Calu3 (cell line): ENCODE data around the gene LRRC61. TPM values are rescaled to one million over a fixed set of nuclear protein-coding genes. Genes with fewer than 3 reads are reported as not detected.

Experiments used
- BruUV-seq: library from RNA; stranded (reverse); fragments of 400-500 nt; replicated peaks from 2 replicates; lab custom pipeline; 2021; lab: Mats Ljungman, UMichigan
- CTCF ChIA-PET: fragments of 300-600 bp; sonication (Branson Sonifier 250); formaldehyde crosslinking; loops from one replicate; lab custom pipeline; 2022; ENCODE audit warnings: antibody characterized with exemption; lab: Charles Lee
- DNase-seq: peaks from one replicate; pipeline ENCODE4 v3.0.0; 2022
- H3K27ac Mint-ChIP-seq: one replicate; pipeline ENCODE4 v1.8.0; 2022; ENCODE audit warnings: mixed read lengths; ENCODE audit not compliant: unreplicated experiment
- H3K27me3 Mint-ChIP-seq: one replicate; pipeline ENCODE4 v1.8.0; 2022; ENCODE audit warnings: mixed read lengths; ENCODE audit not compliant: unreplicated experiment
- H3K36me3 Mint-ChIP-seq: one replicate; pipeline ENCODE4 v1.8.0; 2022; ENCODE audit warnings: mild to moderate bottlenecking, moderate library complexity, mixed read lengths; ENCODE audit not compliant: insufficient read depth, unreplicated experiment
- H3K4me1 Mint-ChIP-seq: one replicate; pipeline ENCODE4 v1.8.0; 2022; ENCODE audit warnings: mild to moderate bottlenecking, low read depth, mixed read lengths; ENCODE audit not compliant: unreplicated experiment
- H3K4me3 Mint-ChIP-seq: one replicate; pipeline ENCODE4 v1.8.0; 2022; ENCODE audit warnings: mild to moderate bottlenecking, low read depth, moderate library complexity, mixed read lengths; ENCODE audit not compliant: unreplicated experiment
- H3K9me3 Mint-ChIP-seq: one replicate; pipeline ENCODE4 v1.8.0; 2022; ENCODE audit warnings: low read depth, mixed read lengths; ENCODE audit not compliant: unreplicated experiment
- intact Hi-C: fragments of 100-400 bp; cut with micrococcal nuclease; formaldehyde crosslinking; loops from one replicate; pipeline ENCODE4 v1.10.0; 2022; ENCODE audit not compliant: unreplicated experiment
- total RNA-seq: library from RNA; stranded (reverse); gene quantifications from 2 replicates; pipeline ENCODE4 v1.2.3, GENCODE V29; 2022
- TF ChIP-seq, protein P1 (sequence below): fragments of 200-600 bp; IDR thresholded peaks from one replicate; pipeline ENCODE4 v1.8.0; 2022; ENCODE audit warnings: antibody characterized with exemption; ENCODE audit not compliant: unreplicated experiment

Gene LRRC61
- total RNA-seq, 1 experiment from 2014 or later, result 14.6 TPM

DNA sequence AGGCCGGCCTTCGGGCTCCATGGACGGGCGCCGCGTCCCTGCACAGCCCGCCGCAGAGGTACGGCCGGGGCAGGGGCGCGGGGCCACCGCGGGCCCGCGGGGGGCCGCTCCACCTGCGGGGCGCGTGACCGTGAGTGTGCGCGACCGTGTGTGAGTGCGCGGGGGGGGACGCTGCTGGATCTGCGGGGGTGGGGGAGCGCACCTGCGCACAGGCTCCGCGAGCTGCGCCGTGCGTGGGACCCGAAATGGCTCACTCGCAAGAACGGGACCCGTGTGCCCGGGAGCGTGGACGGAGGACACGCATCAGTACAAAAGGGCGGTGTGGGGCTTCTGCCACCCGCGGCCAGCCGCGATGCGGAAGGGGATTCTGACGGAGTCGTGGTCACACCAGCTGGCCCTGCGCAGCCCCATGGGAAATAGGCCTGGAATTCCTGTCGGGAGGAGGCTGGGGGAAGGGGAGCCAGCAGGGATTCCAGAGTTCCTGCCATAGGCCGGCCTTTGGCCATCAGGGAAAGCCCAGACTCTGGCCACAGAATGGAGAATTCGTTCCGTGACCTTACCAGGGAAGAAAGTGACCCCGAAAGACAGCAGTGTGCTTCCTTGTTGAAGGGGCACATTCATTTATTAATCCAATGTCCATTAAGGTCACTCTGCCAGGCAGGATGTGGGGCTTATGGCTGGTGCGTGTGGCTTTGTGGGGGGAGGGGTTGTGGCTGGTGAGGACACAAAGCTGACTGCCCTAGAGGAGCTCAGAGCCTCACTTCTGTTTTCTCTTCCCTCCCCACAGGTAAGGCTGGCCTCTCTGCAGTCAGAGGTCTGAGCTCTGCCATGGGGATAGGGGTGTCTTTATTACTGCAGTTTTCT is 46.0 kb downstream of the LRRC61 start:
- CTCF ChIA-PET, result interaction anchor here (0.6 to 1.1 kb wide), 2 partner anchors 9 to 23 kb away, joined by 3 read pairs; no protein-coding TSS in a partner anchor
- peaks cover 37% of the 10 kb centered on the region for H3K4me1 Mint-ChIP-seq

DNA sequence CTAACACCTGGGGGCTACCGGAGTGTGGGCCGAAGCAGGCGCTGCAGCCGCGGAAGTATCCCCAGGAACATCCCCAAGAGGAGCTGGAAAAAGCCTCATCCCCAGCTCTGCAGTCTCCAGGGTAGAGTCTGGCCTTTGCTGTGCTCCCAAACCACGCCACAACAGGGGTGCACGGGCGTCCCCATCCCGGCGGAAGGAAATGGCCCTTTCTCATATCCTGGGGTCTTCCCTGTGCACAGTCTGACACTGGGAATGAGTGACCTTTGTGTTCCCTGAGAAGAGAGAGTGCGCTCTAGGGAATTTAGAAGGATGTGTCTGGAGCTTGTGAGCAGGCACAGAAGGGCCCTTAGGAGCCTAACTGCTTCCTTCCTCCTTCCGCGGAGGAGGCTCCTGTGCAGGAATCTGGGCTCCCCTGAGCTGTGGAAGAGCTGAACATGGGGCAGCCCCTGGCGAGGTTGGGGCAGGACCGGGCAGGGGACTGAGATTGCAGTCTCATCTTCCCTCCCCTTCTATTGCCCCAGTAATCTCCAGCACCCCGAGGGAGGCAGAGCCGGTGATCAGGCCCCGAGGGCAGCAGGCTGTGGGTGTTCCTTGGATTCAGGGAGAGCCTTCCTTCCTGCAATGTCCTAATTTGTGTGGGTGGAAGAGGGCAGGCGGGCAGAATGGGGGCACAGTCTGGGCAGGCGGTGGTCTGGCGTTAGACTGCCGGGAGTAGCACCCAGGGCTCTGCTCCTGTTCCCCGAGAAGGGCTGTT is 46.8 kb downstream of the LRRC61 start:
- Mint-ChIP-seq H3K27me3 (no peaks in the 10 kb centered on the region), H3K36me3 (peaks cover 70% of the 10 kb centered on the region), H3K27ac (peak overlapping the region; percentile 96), H3K4me3 (peak overlapping the region; percentile 90), H3K4me1 (peaks cover 44% of the 10 kb centered on the region), H3K9me3 (no peaks in the 10 kb centered on the region)
- TF ChIP-seq, protein P1, sequence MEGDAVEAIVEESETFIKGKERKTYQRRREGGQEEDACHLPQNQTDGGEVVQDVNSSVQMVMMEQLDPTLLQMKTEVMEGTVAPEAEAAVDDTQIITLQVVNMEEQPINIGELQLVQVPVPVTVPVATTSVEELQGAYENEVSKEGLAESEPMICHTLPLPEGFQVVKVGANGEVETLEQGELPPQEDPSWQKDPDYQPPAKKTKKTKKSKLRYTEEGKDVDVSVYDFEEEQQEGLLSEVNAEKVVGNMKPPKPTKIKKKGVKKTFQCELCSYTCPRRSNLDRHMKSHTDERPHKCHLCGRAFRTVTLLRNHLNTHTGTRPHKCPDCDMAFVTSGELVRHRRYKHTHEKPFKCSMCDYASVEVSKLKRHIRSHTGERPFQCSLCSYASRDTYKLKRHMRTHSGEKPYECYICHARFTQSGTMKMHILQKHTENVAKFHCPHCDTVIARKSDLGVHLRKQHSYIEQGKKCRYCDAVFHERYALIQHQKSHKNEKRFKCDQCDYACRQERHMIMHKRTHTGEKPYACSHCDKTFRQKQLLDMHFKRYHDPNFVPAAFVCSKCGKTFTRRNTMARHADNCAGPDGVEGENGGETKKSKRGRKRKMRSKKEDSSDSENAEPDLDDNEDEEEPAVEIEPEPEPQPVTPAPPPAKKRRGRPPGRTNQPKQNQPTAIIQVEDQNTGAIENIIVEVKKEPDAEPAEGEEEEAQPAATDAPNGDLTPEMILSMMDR, result no peak
- DNase-seq, result no peak
- CTCF ChIA-PET, result interaction anchor here (1.0 kb wide), 1 partner anchor 37 kb away, joined by 4 read pairs; no protein-coding TSS in a partner anchor
- BruUV-seq, result no TSS peak
- intact Hi-C loops, result no loop called here

More for the DNA sequence above, 46.0 kb downstream of the LRRC61 start:
- Mint-ChIP-seq H3K27ac (peak overlapping the region; percentile 96), H3K36me3 (peaks cover 63% of the 10 kb centered on the region), H3K4me3 (peak overlapping the region; percentile 90), H3K9me3 (no peaks in the 10 kb centered on the region), H3K27me3 (no peaks in the 10 kb centered on the region)
- DNase-seq, result peak; percentile 63
- BruUV-seq, result no TSS peak
- intact Hi-C loops, result no loop called here
- TF ChIP-seq, protein P1, result no peak

GRCh38 chr7:150370612-150371071 is 47.5 kb downstream of the LRRC61 start:
- TSS peak; percentile 25 for BruUV-seq
- no peak for DNase-seq
- Mint-ChIP-seq H3K4me3 (peak overlapping the region; percentile 90), H3K27me3 (no peaks in the 10 kb centered on the region), H3K9me3 (no peaks in the 10 kb centered on the region), H3K4me1 (peaks cover 43% of the 10 kb centered on the region), H3K27ac (peak overlapping the region; percentile 96), H3K36me3 (peaks cover 75% of the 10 kb centered on the region)
- CTCF ChIA-PET, result interaction anchor here (1.0 kb wide), 1 partner anchor 36 kb away, joined by 4 read pairs; no protein-coding TSS in a partner anchor
- TF ChIP-seq, protein P1, result no peak
- intact Hi-C loops, result no loop called here
